ENCODE measurements around the gene CALCR. TPM values are rescaled to one million over a fixed set of nuclear protein-coding genes. Genes with fewer than 3 reads are reported as not detected.

The CALCR gene
- total RNA-seq, 1 donor from 2014 or later, result 5.2 TPM

DNA sequence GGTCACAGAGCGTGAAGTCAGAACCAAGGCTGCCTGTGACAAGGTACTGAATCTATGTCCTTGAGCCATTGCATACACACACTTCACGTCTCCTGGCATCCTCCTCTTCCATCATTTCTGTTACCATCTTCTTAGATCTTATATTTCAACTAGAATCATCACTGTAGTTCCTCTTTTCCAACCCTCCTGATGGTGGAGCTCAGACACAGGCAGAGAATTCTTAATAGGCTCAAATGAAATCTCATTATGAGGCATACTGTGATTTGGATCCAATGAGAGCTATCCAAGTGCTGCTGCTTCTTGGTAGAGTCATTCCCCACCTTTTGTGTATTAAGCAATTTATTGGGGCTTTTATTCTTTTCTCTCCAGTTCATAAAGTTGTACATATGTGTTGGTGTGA, 113.2 kb downstream of the CALCR start:
- H3K36me3 ChIP-seq (ENCODE audit: control insufficient read depth in 3 of 3, insufficient read depth in 3 of 3, low read length in 3 of 3), result no peaks in the 10 kb centered on the region
- H3K9me3 ChIP-seq (ENCODE audit: control insufficient read depth in 3 of 3, low read length in 3 of 3), result no peaks in the 10 kb centered on the region
- no peaks in the 10 kb centered on the region for H3K4me1 ChIP-seq (ENCODE audit: control insufficient read depth in 3 of 3, insufficient read depth in 3 of 3, low read length in 3 of 3)
- H3K9ac ChIP-seq (ENCODE audit: low read depth in 1 of 3, low read length in 3 of 3), result no peak overlapping the region
- no peak overlapping the region for H3K27ac ChIP-seq (ENCODE audit: low read depth, low read length)
- H3K27me3 ChIP-seq (ENCODE audit: control insufficient read depth in 3 of 3, insufficient read depth in 3 of 3, low read length in 3 of 3), result no peaks in the 10 kb centered on the region
- H3K4me3 ChIP-seq (ENCODE audit: low read length in 3 of 3), result no peak overlapping the region

DNA sequence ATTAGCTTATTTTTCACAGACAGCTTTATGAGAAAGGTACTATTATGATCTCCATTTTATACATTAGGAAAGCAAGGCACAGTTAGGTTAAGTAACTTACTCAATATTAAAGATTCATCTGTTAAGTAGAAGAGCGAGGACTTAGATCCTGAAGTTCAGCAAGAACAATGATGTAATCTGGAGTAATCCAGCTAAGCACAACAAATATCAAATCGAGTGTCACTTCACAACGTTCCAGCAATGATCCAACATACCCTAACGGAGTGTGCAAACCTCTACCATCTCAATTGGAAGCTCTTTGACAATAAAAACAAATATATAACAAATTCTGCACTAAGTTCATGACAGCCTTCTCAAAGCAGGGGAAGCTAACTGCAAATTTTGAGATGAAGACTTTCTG, 121.3 kb downstream of the CALCR start:
- Histone ChIP-seq H3K4me3 (ENCODE audit: low read length in 3 of 3) (no peak overlapping the region), H3K9ac (ENCODE audit: low read depth in 1 of 3, low read length in 3 of 3) (no peak overlapping the region), H3K27ac (ENCODE audit: low read depth, low read length) (no peak overlapping the region)

DNA sequence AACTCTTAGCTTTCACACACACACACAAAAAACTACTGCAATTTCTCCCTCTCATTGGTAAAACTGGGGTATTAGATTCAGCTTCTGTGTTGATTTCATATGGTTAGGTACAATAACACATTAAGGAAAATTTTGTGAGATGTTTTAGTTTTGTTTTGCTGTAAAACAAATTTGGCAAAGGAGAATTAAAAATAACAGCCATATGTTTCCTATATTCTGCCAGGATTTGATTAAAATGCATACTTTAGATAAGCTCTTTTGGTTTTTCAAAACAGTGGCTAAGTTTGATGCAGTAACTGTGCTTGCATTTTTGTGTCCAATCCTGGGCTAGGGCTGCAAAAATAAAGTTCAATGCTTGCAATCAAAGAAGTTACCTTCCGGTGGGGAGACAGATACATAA, 126.3 kb downstream of the CALCR start:
- Histone ChIP-seq H3K4me1 (ENCODE audit: control insufficient read depth in 3 of 3, insufficient read depth in 3 of 3, low read length in 3 of 3) (no peaks in the 10 kb centered on the region), H3K36me3 (ENCODE audit: control insufficient read depth in 3 of 3, insufficient read depth in 3 of 3, low read length in 3 of 3) (no peaks in the 10 kb centered on the region), H3K27me3 (ENCODE audit: control insufficient read depth in 3 of 3, insufficient read depth in 3 of 3, low read length in 3 of 3) (no peaks in the 10 kb centered on the region), H3K4me3 (ENCODE audit: low read length in 3 of 3) (no peak overlapping the region), H3K27ac (ENCODE audit: low read depth, low read length) (no peak overlapping the region), H3K9ac (ENCODE audit: low read depth in 1 of 3, low read length in 3 of 3) (no peak overlapping the region), H3K9me3 (ENCODE audit: control insufficient read depth in 3 of 3, low read length in 3 of 3) (no peaks in the 10 kb centered on the region)

More for the DNA sequence above, 121.3 kb downstream of the CALCR start:
- no peaks in the 10 kb centered on the region for H3K36me3 ChIP-seq (ENCODE audit: control insufficient read depth in 3 of 3, insufficient read depth in 3 of 3, low read length in 3 of 3)
- no peaks in the 10 kb centered on the region for H3K9me3 ChIP-seq (ENCODE audit: control insufficient read depth in 3 of 3, low read length in 3 of 3)
- H3K4me1 ChIP-seq (ENCODE audit: control insufficient read depth in 3 of 3, insufficient read depth in 3 of 3, low read length in 3 of 3), result no peaks in the 10 kb centered on the region
- peaks cover 0 to 4% (median 0%) of the 10 kb centered on the region in 3 donors for H3K27me3 ChIP-seq (ENCODE audit: control insufficient read depth in 3 of 3, insufficient read depth in 3 of 3, low read length in 3 of 3)

DNA sequence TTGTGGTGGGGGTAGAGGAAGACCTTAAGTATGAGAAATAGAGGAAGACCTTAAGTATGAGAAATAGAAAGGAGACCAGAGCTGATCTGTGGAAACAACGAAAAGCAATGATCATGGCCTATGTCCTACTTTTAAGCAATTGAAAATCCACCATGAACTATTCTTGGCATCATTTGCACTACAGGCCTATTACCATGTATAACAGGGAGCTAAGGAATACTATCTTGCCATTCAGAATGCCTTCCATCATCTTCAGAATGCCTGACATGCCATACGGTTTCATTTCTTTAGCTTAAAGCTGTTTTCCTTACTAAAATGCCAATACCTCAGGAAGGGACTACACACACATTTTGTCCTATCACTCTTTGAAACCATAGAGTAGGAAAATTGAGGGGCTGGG, 127.0 kb downstream of the CALCR start:
- Histone ChIP-seq H3K27me3 (ENCODE audit: control insufficient read depth in 3 of 3, insufficient read depth in 3 of 3, low read length in 3 of 3) (no peaks in the 10 kb centered on the region), H3K9ac (ENCODE audit: low read depth in 1 of 3, low read length in 3 of 3) (no peak overlapping the region), H3K4me1 (ENCODE audit: control insufficient read depth in 3 of 3, insufficient read depth in 3 of 3, low read length in 3 of 3) (no peaks in the 10 kb centered on the region), H3K27ac (ENCODE audit: low read depth, low read length) (no peak overlapping the region), H3K9me3 (ENCODE audit: control insufficient read depth in 3 of 3, low read length in 3 of 3) (no peaks in the 10 kb centered on the region), H3K36me3 (ENCODE audit: control insufficient read depth in 3 of 3, insufficient read depth in 3 of 3, low read length in 3 of 3) (no peaks in the 10 kb centered on the region), H3K4me3 (ENCODE audit: low read length in 3 of 3) (no peak overlapping the region)

DNA sequence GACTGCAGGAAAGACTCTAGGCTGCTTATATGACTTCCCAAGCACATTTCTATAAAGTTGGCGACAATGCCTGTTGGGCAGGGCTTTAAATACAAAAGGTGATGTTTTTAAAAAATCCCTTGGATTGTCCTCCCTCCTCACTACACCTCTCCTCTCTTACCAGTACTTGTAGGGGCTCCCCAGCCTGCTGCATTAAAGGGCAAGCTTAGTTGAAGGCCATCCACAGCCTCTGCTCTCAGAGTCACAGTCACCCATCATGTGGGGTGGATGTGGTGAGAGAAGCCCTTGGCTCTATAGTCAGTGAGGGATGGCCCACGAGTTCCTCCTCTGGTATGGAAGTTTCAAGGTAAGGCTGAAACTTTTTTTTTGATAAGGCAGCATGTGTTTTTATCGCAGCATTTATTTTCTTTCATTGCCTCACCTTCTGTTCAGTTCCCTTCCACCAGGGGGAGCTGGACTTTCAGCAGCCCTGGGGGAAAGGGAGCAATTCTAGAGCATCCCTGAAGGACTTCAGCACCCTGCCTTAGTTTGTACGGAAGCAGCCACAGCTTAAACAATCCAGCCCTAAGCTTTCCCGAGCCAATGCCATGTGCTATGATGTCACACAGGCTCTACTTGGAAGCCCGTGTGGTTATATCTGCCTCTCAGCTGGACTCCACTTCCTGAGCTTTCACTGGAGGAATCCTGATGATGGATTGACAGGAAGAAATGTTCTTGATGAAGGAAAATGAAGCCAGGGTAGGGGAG, 131.9 kb downstream of the CALCR start:
- no peak overlapping the region for H3K27ac ChIP-seq (ENCODE audit: low read depth, low read length)

DNA sequence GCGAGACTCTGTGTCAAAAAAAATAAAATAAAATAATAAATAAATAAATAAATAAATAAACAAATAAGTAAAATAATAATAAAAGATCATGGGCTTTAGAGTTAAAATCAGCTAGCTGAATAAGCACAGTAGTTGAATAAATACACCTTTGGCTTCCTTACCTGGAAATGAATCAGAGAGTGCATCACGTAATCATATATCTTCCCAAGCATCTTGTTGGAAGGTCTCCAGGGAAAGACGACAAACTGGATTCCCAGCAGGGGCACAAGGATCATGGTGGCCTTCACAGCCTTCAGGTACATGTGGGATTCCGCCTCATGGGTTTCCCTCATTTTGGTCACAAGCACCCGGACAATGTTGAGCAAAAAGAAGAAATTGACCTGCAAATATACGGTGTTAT, 138.7 kb downstream of the CALCR start:
- Histone ChIP-seq H3K36me3 (ENCODE audit: control insufficient read depth in 3 of 3, insufficient read depth in 3 of 3, low read length in 3 of 3) (no peaks in the 10 kb centered on the region), H3K9me3 (ENCODE audit: control insufficient read depth in 3 of 3, low read length in 3 of 3) (no peaks in the 10 kb centered on the region), H3K4me3 (ENCODE audit: low read length in 3 of 3) (no peak overlapping the region), H3K9ac (ENCODE audit: low read depth in 1 of 3, low read length in 3 of 3) (no peak overlapping the region), H3K4me1 (ENCODE audit: control insufficient read depth in 3 of 3, insufficient read depth in 3 of 3, low read length in 3 of 3) (no peaks in the 10 kb centered on the region), H3K27me3 (ENCODE audit: control insufficient read depth in 3 of 3, insufficient read depth in 3 of 3, low read length in 3 of 3) (no peaks in the 10 kb centered on the region), H3K27ac (ENCODE audit: low read depth, low read length) (no peak overlapping the region)

More for the DNA sequence above, 131.9 kb downstream of the CALCR start:
- Histone ChIP-seq H3K9me3 (ENCODE audit: control insufficient read depth in 3 of 3, low read length in 3 of 3) (no peaks in the 10 kb centered on the region), H3K9ac (ENCODE audit: low read depth in 1 of 3, low read length in 3 of 3) (no peak overlapping the region), H3K36me3 (ENCODE audit: control insufficient read depth in 3 of 3, insufficient read depth in 3 of 3, low read length in 3 of 3) (no peaks in the 10 kb centered on the region), H3K27me3 (ENCODE audit: control insufficient read depth in 3 of 3, insufficient read depth in 3 of 3, low read length in 3 of 3) (no peaks in the 10 kb centered on the region), H3K4me3 (ENCODE audit: low read length in 3 of 3) (no peak overlapping the region), H3K4me1 (ENCODE audit: control insufficient read depth in 3 of 3, insufficient read depth in 3 of 3, low read length in 3 of 3) (no peaks in the 10 kb centered on the region)

DNA sequence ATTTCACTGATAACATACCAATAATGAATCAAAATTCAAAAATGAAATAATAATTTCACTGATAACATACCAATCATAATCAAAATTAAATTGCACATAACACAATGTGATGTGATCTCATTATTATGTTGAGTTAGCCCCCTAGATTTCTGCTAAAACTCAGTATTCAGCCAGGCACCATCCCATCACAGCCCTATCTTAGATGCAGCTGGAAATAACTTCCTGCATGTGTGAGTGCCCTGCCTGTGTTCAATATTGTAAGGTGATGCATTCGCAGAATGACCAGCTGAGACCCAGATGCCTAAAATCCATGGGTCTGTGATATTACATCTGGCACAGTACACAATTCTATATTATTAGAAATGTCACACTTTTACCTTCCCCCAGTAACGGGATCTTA, 142.4 kb downstream of the CALCR start:
- Histone ChIP-seq H3K9me3 (ENCODE audit: control insufficient read depth in 3 of 3, low read length in 3 of 3) (no peaks in the 10 kb centered on the region), H3K27ac (ENCODE audit: low read depth, low read length) (no peak overlapping the region), H3K9ac (ENCODE audit: low read depth in 1 of 3, low read length in 3 of 3) (no peak overlapping the region), H3K27me3 (ENCODE audit: control insufficient read depth in 3 of 3, insufficient read depth in 3 of 3, low read length in 3 of 3) (no peaks in the 10 kb centered on the region), H3K36me3 (ENCODE audit: control insufficient read depth in 3 of 3, insufficient read depth in 3 of 3, low read length in 3 of 3) (no peaks in the 10 kb centered on the region), H3K4me3 (ENCODE audit: low read length in 3 of 3) (no peak overlapping the region), H3K4me1 (ENCODE audit: control insufficient read depth in 3 of 3, insufficient read depth in 3 of 3, low read length in 3 of 3) (no peaks in the 10 kb centered on the region)

DNA sequence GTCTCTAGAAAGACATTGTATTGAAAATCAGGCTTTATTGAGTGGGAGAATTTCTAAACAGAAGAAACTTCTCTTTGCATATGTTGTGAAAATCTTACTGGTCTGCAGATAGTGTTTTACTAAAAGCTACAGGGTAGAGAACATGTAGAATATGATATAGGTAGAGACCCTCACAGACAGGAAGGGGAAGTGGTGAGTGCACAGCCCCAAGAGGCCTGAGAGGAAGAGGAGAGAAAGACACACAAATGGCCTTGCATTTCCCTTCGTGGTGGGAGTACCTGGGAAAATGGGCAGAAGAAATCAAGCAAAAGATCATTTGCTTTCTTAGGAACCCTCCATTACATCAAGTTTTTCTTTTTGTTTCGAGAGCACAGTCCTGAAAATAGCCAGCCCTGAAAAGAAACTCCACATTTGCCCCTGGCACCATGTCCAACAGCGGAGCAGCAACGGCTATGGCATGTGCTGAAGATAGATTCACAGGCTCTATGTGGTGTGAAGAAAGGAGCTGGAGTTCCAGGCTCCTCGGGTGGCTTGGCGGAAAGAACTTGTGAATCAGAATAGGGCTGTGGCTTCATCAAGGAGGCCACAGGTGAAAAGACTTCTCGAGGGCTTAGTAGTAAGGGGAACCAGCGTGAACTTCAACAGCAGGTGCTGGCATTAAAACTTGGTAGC, 143.5 kb downstream of the CALCR start:
- Histone ChIP-seq H3K9me3 (ENCODE audit: control insufficient read depth in 3 of 3, low read length in 3 of 3) (no peaks in the 10 kb centered on the region), H3K9ac (ENCODE audit: low read depth in 1 of 3, low read length in 3 of 3) (no peak overlapping the region), H3K27ac (ENCODE audit: low read depth, low read length) (no peak overlapping the region), H3K27me3 (ENCODE audit: control insufficient read depth in 3 of 3, insufficient read depth in 3 of 3, low read length in 3 of 3) (no peaks in the 10 kb centered on the region), H3K4me3 (ENCODE audit: low read length in 3 of 3) (no peak overlapping the region), H3K36me3 (ENCODE audit: control insufficient read depth in 3 of 3, insufficient read depth in 3 of 3, low read length in 3 of 3) (no peaks in the 10 kb centered on the region), H3K4me1 (ENCODE audit: control insufficient read depth in 3 of 3, insufficient read depth in 3 of 3, low read length in 3 of 3) (no peaks in the 10 kb centered on the region)

DNA sequence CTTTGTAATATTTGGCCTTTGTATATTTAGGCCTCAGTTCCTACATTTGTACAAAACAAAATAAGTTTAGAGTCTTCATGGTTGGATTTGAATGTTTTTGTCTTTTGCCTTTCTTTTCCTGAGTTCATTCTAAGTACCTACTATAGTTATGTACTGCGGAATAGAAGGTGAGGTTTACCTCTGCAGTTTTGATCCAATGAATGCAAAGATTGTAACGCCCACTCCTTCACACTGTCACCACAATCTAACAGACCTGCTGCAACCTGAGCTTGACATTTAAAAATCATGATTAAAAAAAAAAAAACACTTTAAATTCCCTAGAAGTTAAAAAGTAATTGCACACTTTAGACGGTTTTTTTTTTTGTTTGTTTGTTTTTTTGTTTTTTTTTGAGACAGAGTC, 145.0 kb downstream of the CALCR start:
- no peak overlapping the region for H3K27ac ChIP-seq (ENCODE audit: low read depth, low read length)
- no peak overlapping the region for H3K4me3 ChIP-seq (ENCODE audit: low read length in 3 of 3)
- H3K9me3 ChIP-seq (ENCODE audit: control insufficient read depth in 3 of 3, low read length in 3 of 3), result no peaks in the 10 kb centered on the region
- no peaks in the 10 kb centered on the region for H3K27me3 ChIP-seq (ENCODE audit: control insufficient read depth in 3 of 3, insufficient read depth in 3 of 3, low read length in 3 of 3)
- H3K9ac ChIP-seq (ENCODE audit: low read depth in 1 of 3, low read length in 3 of 3), result no peak overlapping the region
- no peaks in the 10 kb centered on the region for H3K36me3 ChIP-seq (ENCODE audit: control insufficient read depth in 3 of 3, insufficient read depth in 3 of 3, low read length in 3 of 3)
- no peaks in the 10 kb centered on the region for H3K4me1 ChIP-seq (ENCODE audit: control insufficient read depth in 3 of 3, insufficient read depth in 3 of 3, low read length in 3 of 3)

DNA sequence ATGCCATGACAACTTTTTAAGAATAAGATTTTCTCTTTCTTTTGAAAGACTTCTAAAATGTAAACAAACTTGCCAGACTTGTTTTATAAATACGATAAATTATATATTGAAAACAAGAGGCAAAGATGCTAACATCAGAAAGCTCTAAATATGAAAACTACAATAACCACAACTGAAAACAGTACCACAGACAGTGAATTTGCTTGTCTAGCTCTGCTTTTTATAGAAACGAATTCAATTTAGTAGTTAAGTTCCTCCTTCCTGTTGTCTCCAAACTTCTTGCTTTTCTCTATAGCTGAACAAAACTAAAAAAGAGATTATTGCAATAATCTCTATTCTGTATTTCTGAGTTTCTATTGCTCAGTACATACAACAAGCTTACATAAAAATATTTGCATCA, 147.4 kb downstream of the CALCR start:
- Histone ChIP-seq H3K4me1 (ENCODE audit: control insufficient read depth in 3 of 3, insufficient read depth in 3 of 3, low read length in 3 of 3) (no peaks in the 10 kb centered on the region), H3K9me3 (ENCODE audit: control insufficient read depth in 3 of 3, low read length in 3 of 3) (no peaks in the 10 kb centered on the region), H3K9ac (ENCODE audit: low read depth in 1 of 3, low read length in 3 of 3) (no peak overlapping the region), H3K36me3 (ENCODE audit: control insufficient read depth in 3 of 3, insufficient read depth in 3 of 3, low read length in 3 of 3) (no peaks in the 10 kb centered on the region), H3K4me3 (ENCODE audit: low read length in 3 of 3) (no peak overlapping the region), H3K27ac (ENCODE audit: low read depth, low read length) (no peak overlapping the region), H3K27me3 (ENCODE audit: control insufficient read depth in 3 of 3, insufficient read depth in 3 of 3, low read length in 3 of 3) (no peaks in the 10 kb centered on the region)
